Measurements from ENCODE around the gene OTULIN. TPM values are rescaled to one million over a fixed set of nuclear protein-coding genes. Genes with fewer than 3 reads are reported as not detected.

Gene OTULIN
- polyA plus RNA-seq, 1 of the 3 experiments (the other 2 are of a cell fraction) = 6.6 TPM

DNA sequence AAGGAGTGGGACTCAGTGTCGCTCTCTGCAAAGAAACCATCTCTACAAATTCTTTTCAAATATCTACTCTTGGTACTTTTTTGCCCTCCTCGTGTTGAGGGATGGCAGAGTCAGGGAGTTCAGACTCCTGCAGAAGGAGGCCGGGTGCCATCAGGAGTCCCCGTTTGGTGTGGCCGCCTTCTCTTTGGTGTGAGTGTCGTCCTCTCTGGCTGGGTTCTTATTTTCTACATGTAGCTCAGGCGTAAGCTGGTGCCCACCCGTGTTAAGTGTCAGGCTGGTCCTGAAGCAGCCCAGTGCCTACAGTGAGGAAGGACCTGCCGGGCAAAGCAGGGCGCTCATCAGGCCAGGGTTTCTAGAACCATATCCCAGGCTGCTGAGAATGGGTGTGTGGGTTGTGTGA, 37.0 kb downstream of the OTULIN start:
- no peak overlapping the region for H3K27ac ChIP-seq (ENCODE audit: low read depth in 2 of 2, low read length in 1 of 2)
- POLR2A ChIA-PET = no interaction called here
- no peak overlapping the region for H3K4me3 ChIP-seq (ENCODE audit: low read depth in 2 of 2, low read length in 1 of 2)
- H3K79me2 ChIP-seq (ENCODE audit: insufficient read depth) = 0 out of 2 replicates have a peak, but pooled peaks cover 3% of the 10 kb centered on the region
- WGBS (ENCODE audit: low lambda C conversion rate) = 92% methylated on average over 7 of the region's 10 CpGs
- H3F3A ChIP-seq (replicated peaks; ENCODE audit: insufficient read depth) = peaks cover 10% of the 10 kb centered on the region
- H3K27me3 ChIP-seq (ENCODE audit: insufficient read depth) = no peaks in the 10 kb centered on the region
- H3K4me2 ChIP-seq = no peak overlapping the region
- H4K20me1 ChIP-seq (ENCODE audit: insufficient read depth) = no peaks in the 10 kb centered on the region
- no peaks in the 10 kb centered on the region for H3K9me2 ChIP-seq
- no peak for DNase-seq
- no peak overlapping the region for H3K9ac ChIP-seq
- no peak for TF ChIP-seq EP300 (IDR thresholded peaks at IDR 0.05; ENCODE audit: borderline replicate concordance in 1 of 2, low read depth in 1 of 2, low read length in 1 of 2)
- TF ChIP-seq RAD21 (IDR thresholded peaks at IDR 0.05; ENCODE audit: low read length) = no peak
- no peak for TF ChIP-seq MXI1 (IDR thresholded peaks at IDR 0.05; ENCODE audit: low read depth, low read length)
- TF ChIP-seq SMC3 (IDR thresholded peaks at IDR 0.05; ENCODE audit: low read depth, low read length) = no peak
- no peak for TF ChIP-seq POLR2AphosphoS5 (IDR thresholded peaks at IDR 0.05; ENCODE audit: low read depth, low read length)
- TF ChIP-seq, protein P1, sequence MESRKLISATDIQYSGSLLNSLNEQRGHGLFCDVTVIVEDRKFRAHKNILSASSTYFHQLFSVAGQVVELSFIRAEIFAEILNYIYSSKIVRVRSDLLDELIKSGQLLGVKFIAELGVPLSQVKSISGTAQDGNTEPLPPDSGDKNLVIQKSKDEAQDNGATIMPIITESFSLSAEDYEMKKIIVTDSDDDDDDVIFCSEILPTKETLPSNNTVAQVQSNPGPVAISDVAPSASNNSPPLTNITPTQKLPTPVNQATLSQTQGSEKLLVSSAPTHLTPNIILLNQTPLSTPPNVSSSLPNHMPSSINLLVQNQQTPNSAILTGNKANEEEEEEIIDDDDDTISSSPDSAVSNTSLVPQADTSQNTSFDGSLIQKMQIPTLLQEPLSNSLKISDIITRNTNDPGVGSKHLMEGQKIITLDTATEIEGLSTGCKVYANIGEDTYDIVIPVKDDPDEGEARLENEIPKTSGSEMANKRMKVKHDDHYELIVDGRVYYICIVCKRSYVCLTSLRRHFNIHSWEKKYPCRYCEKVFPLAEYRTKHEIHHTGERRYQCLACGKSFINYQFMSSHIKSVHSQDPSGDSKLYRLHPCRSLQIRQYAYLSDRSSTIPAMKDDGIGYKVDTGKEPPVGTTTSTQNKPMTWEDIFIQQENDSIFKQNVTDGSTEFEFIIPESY (IDR thresholded peaks at IDR 0.05; ENCODE audit: borderline replicate concordance, low read depth) = no peak
- no peak for TF ChIP-seq EZH2phosphoT487 (IDR thresholded peaks at IDR 0.05; ENCODE audit: borderline replicate concordance, low read depth)
- TF ChIP-seq RFX5 (IDR thresholded peaks at IDR 0.05; ENCODE audit: low read length) = no peak
- no peak for TF ChIP-seq TEAD4 (IDR thresholded peaks at IDR 0.05; ENCODE audit: borderline replicate concordance, insufficient read depth)
- TF ChIP-seq, protein P2, sequence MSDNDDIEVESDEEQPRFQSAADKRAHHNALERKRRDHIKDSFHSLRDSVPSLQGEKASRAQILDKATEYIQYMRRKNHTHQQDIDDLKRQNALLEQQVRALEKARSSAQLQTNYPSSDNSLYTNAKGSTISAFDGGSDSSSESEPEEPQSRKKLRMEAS (IDR thresholded peaks at IDR 0.05; ENCODE audit: low read depth) = no peak
- no peak for TF ChIP-seq RXRA (IDR thresholded peaks at IDR 0.05; ENCODE audit: borderline replicate concordance, low read depth)
- TF ChIP-seq FOXM1 (IDR thresholded peaks at IDR 0.05; ENCODE audit: low read depth) = no peak
- no peak for TF ChIP-seq IRF3 (IDR thresholded peaks at IDR 0.05; ENCODE audit: low read depth, low read length)
- TF ChIP-seq NFIC (IDR thresholded peaks at IDR 0.05; ENCODE audit: borderline replicate concordance) = no peak
- no peak for TF ChIP-seq CHD2 (IDR thresholded peaks at IDR 0.05; ENCODE audit: low read length, partially characterized antibody)
- no peaks in the 10 kb centered on the region for H3K9me3 ChIP-seq
- H3K4me1 ChIP-seq (ENCODE audit: control insufficient read depth in 1 of 2, insufficient read depth in 2 of 2, low read depth in 1 of 2, low read length in 1 of 2) = peaks cover 6 to 7% of the 10 kb centered on the region in 2 experiments; a peak in 2 of 4 replicates
- CTCF ChIA-PET = interaction anchor here (1.1 to 1.3 kb wide), 2 partner anchors 26 to 301 kb away, joined by 5 read pairs; no protein-coding TSS in a partner anchor
- peaks cover 24 to 44% of the 10 kb centered on the region in 2 experiments for H3K36me3 ChIP-seq (replicated peaks in 1 of 2; ENCODE audit: control insufficient read depth in 1 of 2, insufficient read depth in 2 of 2, low read length in 1 of 2)
- H2AFZ ChIP-seq (ENCODE audit: low read depth) = no peak overlapping the region

Measured in SK-N-SH (cell line).